Activated CD4-positive, alpha-beta memory T cell treated with anti-CD3 and anti-CD28 coated beads for 36 hours (primary cell): ENCODE results near the gene SYT1. TPM values are rescaled to one million over a fixed set of nuclear protein-coding genes. Genes with fewer than 3 reads are reported as not detected.

Source experiments
- CTCF ChIA-PET: fragments of 350-600 bp; sonication (Branson Sonifier 250); formaldehyde crosslinking; loops from one replicate; lab custom pipeline; 2021; ENCODE audit warnings: antibody characterized with exemption, inconsistent platforms; lab: Charles Lee
- POLR2A ChIA-PET: fragments of 350-600 bp; sonication (Branson Sonifier 250); formaldehyde crosslinking; loops from one replicate; lab custom pipeline; 2021; ENCODE audit warnings: antibody characterized with exemption; lab: Charles Lee
- DNase-seq: peaks from one replicate; pipeline ENCODE4 v3.0.0-alpha.2; 2020
- H3K27ac Mint-ChIP-seq: one replicate; pipeline ENCODE4 v1.8.0; 2021; ENCODE audit warnings: mixed read lengths
- H3K27me3 Mint-ChIP-seq: one replicate; pipeline ENCODE4 v1.8.0; 2021; ENCODE audit warnings: mixed read lengths
- H3K36me3 Mint-ChIP-seq: one replicate; pipeline ENCODE4 v1.8.0; 2021; ENCODE audit warnings: mixed read lengths
- H3K4me1 Mint-ChIP-seq: one replicate; pipeline ENCODE4 v1.8.0; 2021; ENCODE audit warnings: low read depth, mixed read lengths
- H3K4me3 Mint-ChIP-seq: one replicate; pipeline ENCODE4 v1.8.0; 2021; ENCODE audit warnings: mild to moderate bottlenecking, mixed read lengths
- H3K9me3 Mint-ChIP-seq: one replicate; pipeline ENCODE4 v1.8.0; 2021; ENCODE audit warnings: mixed read lengths
- intact Hi-C: fragments of 100-400 bp; cut with micrococcal nuclease; formaldehyde crosslinking; loops from one replicate; pipeline ENCODE4 v1.15.1; 2023
- total RNA-seq, 2 experiments: library from RNA; stranded (reverse); gene quantifications; one replicate each; pipeline ENCODE4 v1.2.3, GENCODE V29; 2021

SYT1 gene
- total RNA-seq, 2 experiments from 2014 or later: not detected

GRCh38 chr12:79128956-79129355, 264.4 kb downstream of the SYT1 start:
- no peaks in the 10 kb centered on the region for H3K4me1 Mint-ChIP-seq
- H3K9me3 Mint-ChIP-seq: peaks cover 17% of the 10 kb centered on the region
- ChIA-PET CTCF (no interaction called here), POLR2A (no interaction called here)
- intact Hi-C loops: no loop called here
- no peak overlapping the region for H3K27ac Mint-ChIP-seq
- no peaks in the 10 kb centered on the region for H3K27me3 Mint-ChIP-seq
- H3K36me3 Mint-ChIP-seq: no peaks in the 10 kb centered on the region
- no peak overlapping the region for H3K4me3 Mint-ChIP-seq
- no peak for DNase-seq

DNA sequence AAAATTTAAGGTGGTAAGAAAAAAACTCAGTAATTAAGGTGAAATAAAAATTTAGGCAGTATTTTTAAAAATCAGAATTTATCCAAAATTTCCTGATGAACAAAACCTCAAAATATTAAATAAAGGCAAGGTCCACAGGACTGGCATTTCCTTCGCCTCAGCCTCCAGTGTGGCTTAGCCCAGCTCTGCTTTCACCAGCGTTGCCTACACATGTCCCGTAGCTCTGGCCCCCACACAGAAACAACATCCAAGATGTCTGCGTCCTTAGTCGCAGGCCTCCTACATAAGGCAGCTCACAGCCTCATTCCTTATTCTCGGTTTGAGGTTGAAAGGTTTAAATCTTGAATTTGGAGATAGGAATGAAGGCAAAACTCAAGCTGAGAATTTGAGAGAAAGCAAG, 274.3 kb downstream of the SYT1 start:
- ChIA-PET CTCF (no interaction called here), POLR2A (no interaction called here)
- no peak for DNase-seq
- H3K36me3 Mint-ChIP-seq: no peaks in the 10 kb centered on the region
- H3K27me3 Mint-ChIP-seq: no peaks in the 10 kb centered on the region
- peaks cover 7% of the 10 kb centered on the region for H3K9me3 Mint-ChIP-seq
- H3K4me3 Mint-ChIP-seq: no peak overlapping the region
- intact Hi-C loops: no loop called here
- H3K4me1 Mint-ChIP-seq: no peaks in the 10 kb centered on the region
- no peak overlapping the region for H3K27ac Mint-ChIP-seq

- no peak overlapping the region for H3K27ac Mint-ChIP-seq
- ChIA-PET POLR2A (no interaction called here), CTCF (no interaction called here)
- peaks cover 7% of the 10 kb centered on the region for H3K9me3 Mint-ChIP-seq
- no peak overlapping the region for H3K4me3 Mint-ChIP-seq
- intact Hi-C loops: no loop called here
- H3K27me3 Mint-ChIP-seq: no peaks in the 10 kb centered on the region
- H3K4me1 Mint-ChIP-seq: no peaks in the 10 kb centered on the region
- H3K36me3 Mint-ChIP-seq: no peaks in the 10 kb centered on the region
- no peak for DNase-seq
These were observed 276.1 kb downstream of the SYT1 start for GRCh38 chr12:79140711-79141110.

GRCh38 chr12:79141776-79142175, 277.2 kb downstream of the SYT1 start:
- no peak for DNase-seq
- peaks cover 12% of the 10 kb centered on the region for H3K9me3 Mint-ChIP-seq
- CTCF ChIA-PET: no interaction called here
- H3K27ac Mint-ChIP-seq: no peak overlapping the region
- H3K36me3 Mint-ChIP-seq: no peaks in the 10 kb centered on the region
- POLR2A ChIA-PET: no interaction called here
- H3K4me3 Mint-ChIP-seq: no peak overlapping the region
- H3K27me3 Mint-ChIP-seq: no peaks in the 10 kb centered on the region
- intact Hi-C loops: no loop called here
- no peaks in the 10 kb centered on the region for H3K4me1 Mint-ChIP-seq

DNA sequence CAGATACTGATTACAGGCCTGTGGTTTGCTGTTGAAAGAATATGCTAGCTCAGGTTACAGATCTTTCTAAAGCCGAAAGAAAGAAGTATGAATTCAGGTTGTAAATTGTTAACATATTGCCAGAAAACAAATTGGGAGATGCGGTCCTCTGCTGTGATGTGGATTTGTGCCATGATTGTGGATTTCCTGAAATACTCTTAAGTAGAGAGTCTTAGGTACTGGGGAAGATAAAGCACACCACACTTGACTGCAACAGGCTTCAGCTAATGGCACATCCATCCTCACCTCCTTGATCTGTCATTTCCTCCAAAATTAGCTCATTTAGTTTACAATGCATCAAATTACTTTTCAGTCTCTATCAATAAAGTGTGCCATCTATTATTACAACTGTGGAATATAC, 279.2 kb downstream of the SYT1 start:
- Mint-ChIP-seq H3K27ac (no peak overlapping the region), H3K9me3 (peaks cover 12% of the 10 kb centered on the region), H3K27me3 (no peaks in the 10 kb centered on the region), H3K36me3 (no peaks in the 10 kb centered on the region), H3K4me3 (no peak overlapping the region), H3K4me1 (no peaks in the 10 kb centered on the region)
- DNase-seq: no peak
- intact Hi-C loops: no loop called here
- CTCF ChIA-PET: interaction anchor here (0.7 kb wide), 1 partner anchor 9 kb away, joined by 3 read pairs; no protein-coding TSS in a partner anchor
- POLR2A ChIA-PET: no interaction called here

GRCh38 chr12:79151956-79152355, 287.4 kb downstream of the SYT1 start:
- intact Hi-C loops: no loop called here

DNA sequence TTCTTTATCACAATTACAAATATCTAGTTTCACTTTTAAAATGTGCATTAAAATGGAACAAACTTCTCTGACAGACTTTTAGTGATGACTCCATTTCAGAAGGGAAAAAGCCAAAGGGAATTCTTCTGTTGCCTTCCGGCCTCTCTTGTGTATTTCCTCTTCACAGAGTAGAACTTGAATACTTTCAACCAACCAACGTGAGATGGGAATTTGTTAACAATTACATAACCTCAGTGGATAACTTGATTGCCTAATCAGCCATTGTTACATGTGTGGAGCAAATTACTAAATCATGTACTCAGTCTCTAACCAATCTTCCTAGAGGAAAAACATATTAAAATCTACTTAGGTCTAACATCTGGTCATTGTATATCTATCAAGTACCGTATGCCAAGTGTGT, 291.1 kb downstream of the SYT1 start:
- ChIA-PET POLR2A (no interaction called here), CTCF (no interaction called here)
- no peaks in the 10 kb centered on the region for H3K27me3 Mint-ChIP-seq
- H3K36me3 Mint-ChIP-seq: no peaks in the 10 kb centered on the region
- DNase-seq: no peak
- no peak overlapping the region for H3K4me3 Mint-ChIP-seq
- no peak overlapping the region for H3K27ac Mint-ChIP-seq
- intact Hi-C loops: no loop called here
- H3K4me1 Mint-ChIP-seq: no peaks in the 10 kb centered on the region
- peaks cover 12% of the 10 kb centered on the region for H3K9me3 Mint-ChIP-seq

More at GRCh38 chr12:79151956-79152355, 287.4 kb downstream of the SYT1 start:
- ChIA-PET POLR2A (no interaction called here), CTCF (interaction anchor here (0.6 kb wide), 1 partner anchor 86 kb away, joined by 4 read pairs; no protein-coding TSS in a partner anchor)
- no peak overlapping the region for H3K27ac Mint-ChIP-seq
- no peaks in the 10 kb centered on the region for H3K4me1 Mint-ChIP-seq
- peaks cover 7% of the 10 kb centered on the region for H3K9me3 Mint-ChIP-seq
- no peaks in the 10 kb centered on the region for H3K27me3 Mint-ChIP-seq
- no peak for DNase-seq
- no peaks in the 10 kb centered on the region for H3K36me3 Mint-ChIP-seq
- H3K4me3 Mint-ChIP-seq: no peak overlapping the region

DNA sequence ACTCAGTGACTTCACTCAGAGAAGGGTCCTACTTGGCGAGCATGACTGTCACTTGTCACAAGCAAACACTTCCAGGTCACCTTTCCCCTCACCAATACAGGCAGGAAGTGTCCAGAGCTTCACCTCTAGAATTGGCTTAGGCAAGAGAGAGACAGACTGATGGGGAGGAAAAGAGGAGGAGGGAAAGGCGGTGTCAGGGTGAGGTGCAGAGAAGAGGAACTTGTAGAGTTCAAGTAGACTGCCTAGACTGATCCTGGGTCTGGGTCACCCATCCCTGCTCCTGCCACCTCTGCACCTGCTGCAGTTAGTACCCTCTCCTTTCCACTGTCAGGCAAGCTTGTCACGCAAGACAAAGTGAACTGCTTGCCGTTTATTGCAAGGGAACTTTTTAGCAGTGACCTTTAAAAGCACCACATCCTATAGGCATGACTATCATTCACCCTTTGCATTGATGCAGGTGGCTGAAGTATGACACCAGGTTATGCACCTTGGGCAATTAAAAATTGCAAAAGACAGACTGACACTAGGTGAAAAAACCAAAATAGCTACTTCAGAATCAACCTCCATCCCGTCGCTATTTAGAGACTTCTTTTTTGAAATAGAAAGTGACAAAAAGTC, 292.4 kb downstream of the SYT1 start:
- CTCF ChIA-PET: interaction anchor here (0.8 kb wide), 1 partner anchor 218 kb away, joined by 3 read pairs; no protein-coding TSS in a partner anchor
- no peaks in the 10 kb centered on the region for H3K36me3 Mint-ChIP-seq
- no peak overlapping the region for H3K4me3 Mint-ChIP-seq
- H3K4me1 Mint-ChIP-seq: no peaks in the 10 kb centered on the region
- H3K27ac Mint-ChIP-seq: no peak overlapping the region
- no peak for DNase-seq
- H3K9me3 Mint-ChIP-seq: peaks cover 10% of the 10 kb centered on the region
- H3K27me3 Mint-ChIP-seq: no peaks in the 10 kb centered on the region
- intact Hi-C loops: no loop called here
- POLR2A ChIA-PET: no interaction called here

- ChIA-PET CTCF (no interaction called here), POLR2A (no interaction called here)
- Mint-ChIP-seq H3K27me3 (no peaks in the 10 kb centered on the region), H3K9me3 (peaks cover 6% of the 10 kb centered on the region), H3K36me3 (no peaks in the 10 kb centered on the region), H3K4me3 (no peak overlapping the region), H3K27ac (no peak overlapping the region), H3K4me1 (no peaks in the 10 kb centered on the region)
- DNase-seq: no peak
- intact Hi-C loops: no loop called here
These were observed 296.8 kb downstream of the SYT1 start for GRCh38 chr12:79161249-79161934.

DNA sequence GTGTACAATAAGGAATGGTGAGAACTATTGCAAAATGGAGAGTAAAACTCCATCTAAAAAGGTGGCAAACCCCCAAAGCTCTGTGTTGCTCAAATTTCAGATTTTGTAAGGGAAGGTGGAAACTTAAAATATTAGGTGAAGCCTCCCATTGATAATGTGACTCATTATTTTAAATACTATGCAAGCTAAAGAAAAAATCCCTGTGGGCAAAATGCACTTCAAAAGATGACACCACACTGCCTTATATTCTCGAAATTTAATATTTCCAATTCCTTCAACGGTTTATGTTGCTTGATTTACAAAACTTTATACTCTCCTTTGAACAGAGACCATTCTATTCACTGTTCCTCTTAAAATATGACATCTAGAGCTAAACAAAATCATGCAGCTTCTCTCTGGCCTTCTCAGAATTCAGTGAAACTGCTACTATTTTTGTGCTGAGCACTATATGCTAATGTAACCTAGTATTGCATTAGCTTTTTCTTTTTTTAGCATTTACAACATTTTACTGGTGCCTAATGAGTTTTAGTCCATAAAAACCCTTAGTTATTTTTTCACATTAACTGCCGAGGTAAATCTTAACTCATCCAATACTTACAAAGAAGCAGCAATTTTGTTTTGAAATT, 297.7 kb downstream of the SYT1 start:
- ChIA-PET POLR2A (no interaction called here), CTCF (no interaction called here)
- DNase-seq: no peak
- no peaks in the 10 kb centered on the region for H3K27me3 Mint-ChIP-seq
- no peaks in the 10 kb centered on the region for H3K4me1 Mint-ChIP-seq
- no peak overlapping the region for H3K27ac Mint-ChIP-seq
- no peak overlapping the region for H3K4me3 Mint-ChIP-seq
- intact Hi-C loops: no loop called here
- H3K36me3 Mint-ChIP-seq: no peaks in the 10 kb centered on the region
- H3K9me3 Mint-ChIP-seq: peaks cover 6% of the 10 kb centered on the region

GRCh38 chr12:79162948-79163347, 298.4 kb downstream of the SYT1 start:
- H3K4me3 Mint-ChIP-seq: no peak overlapping the region
- no peaks in the 10 kb centered on the region for H3K4me1 Mint-ChIP-seq
- H3K36me3 Mint-ChIP-seq: no peaks in the 10 kb centered on the region
- no peak overlapping the region for H3K27ac Mint-ChIP-seq
- H3K27me3 Mint-ChIP-seq: no peaks in the 10 kb centered on the region
- intact Hi-C loops: no loop called here
- DNase-seq: no peak
- H3K9me3 Mint-ChIP-seq: peaks cover 6% of the 10 kb centered on the region
- CTCF ChIA-PET: no interaction called here
- POLR2A ChIA-PET: no interaction called here

DNA sequence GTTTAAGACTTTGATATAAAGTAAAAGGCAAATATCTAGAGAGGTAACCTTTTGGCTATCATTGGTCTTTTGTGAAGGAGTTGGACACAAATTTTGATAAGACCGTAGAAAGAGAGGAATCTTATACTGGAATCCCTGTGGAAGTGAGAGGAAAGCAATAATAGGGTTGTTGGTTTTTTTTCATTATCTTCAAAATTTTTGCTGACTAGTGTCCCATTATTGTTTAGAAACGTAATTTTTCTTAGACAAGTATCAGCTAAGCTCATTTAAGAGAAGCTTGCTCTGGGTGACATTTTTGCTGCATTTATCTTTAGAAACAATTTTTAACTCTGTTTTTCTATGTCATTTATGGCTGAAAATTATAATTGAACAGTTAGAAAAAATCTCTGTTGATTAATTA, 300.3 kb downstream of the SYT1 start:
- CTCF ChIA-PET: no interaction called here

More for the DNA sequence above, 300.3 kb downstream of the SYT1 start:
- Mint-ChIP-seq H3K4me3 (no peak overlapping the region), H3K9me3 (peaks cover 9% of the 10 kb centered on the region), H3K27me3 (no peaks in the 10 kb centered on the region), H3K4me1 (no peaks in the 10 kb centered on the region), H3K36me3 (no peaks in the 10 kb centered on the region), H3K27ac (no peak overlapping the region)
- intact Hi-C loops: no loop called here
- POLR2A ChIA-PET: no interaction called here
- DNase-seq: no peak
